ENCODE results near the gene DNAH7.

GRCh38 chr2:195722075-195722474, 346.6 kb downstream of the DNAH7 start:
- TF ChIP-seq SP1 (CRISPR knock-in tag; IDR thresholded peaks at IDR 0.05) (no peak), ZNF717 (CRISPR knock-in tag; IDR thresholded peaks at IDR 0.05) (no peak), ZNF24 (IDR thresholded peaks at IDR 0.05) (no peak), USF2 (CRISPR knock-in tag; IDR thresholded peaks at IDR 0.05) (no peak), CBX1 (IDR thresholded peaks at IDR 0.05; ENCODE audit: low read depth) (no peak), SPI1 (IDR thresholded peaks at IDR 0.05; ENCODE audit: borderline replicate concordance, low read depth, low read length) (no peak), POLR2A (conservative IDR thresholded peaks at IDR 0.05) (no peak)

Data from K562 (cell line).